HG02852 (cell line): ENCODE data around the gene SPOCK1.

Experiments used
- ATAC-seq: cut with Tn5 transposase; IDR thresholded peaks from one replicate; pipeline ENCODE4 v1.9.1; 2021; ENCODE audit warnings: mild to moderate bottlenecking, moderate library complexity; ENCODE audit not compliant: unreplicated experiment

Gene SPOCK1

DNA sequence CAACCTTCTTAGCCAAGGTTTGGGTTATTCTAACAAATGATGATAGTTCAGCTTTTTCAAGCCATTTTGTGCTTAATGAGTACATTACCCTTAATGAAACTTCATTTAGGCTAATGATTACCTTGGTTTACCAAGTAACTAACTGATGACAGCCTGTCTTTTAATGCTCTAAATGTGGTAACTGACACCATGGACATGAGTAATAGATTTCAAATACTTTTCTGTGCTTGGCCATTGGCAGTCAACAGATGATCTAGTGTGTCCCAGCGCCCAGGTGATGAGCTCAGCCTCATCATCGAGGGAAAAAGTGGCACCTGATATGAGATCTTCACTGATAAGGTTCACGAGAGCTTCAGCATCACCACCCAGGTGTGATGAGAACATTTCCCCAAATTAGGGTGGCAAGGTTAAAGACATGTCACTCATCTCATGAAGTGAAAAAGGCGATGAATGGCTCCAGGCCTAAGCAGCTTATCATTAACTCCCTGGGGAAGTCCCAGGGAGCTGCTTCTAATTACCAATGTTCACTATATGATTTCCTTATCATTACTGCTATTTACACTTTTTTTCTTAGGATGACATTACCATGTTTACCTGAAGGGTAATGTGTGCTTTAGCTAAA is 296.0 kb downstream of the SPOCK1 start:
- no peak for ATAC-seq

DNA sequence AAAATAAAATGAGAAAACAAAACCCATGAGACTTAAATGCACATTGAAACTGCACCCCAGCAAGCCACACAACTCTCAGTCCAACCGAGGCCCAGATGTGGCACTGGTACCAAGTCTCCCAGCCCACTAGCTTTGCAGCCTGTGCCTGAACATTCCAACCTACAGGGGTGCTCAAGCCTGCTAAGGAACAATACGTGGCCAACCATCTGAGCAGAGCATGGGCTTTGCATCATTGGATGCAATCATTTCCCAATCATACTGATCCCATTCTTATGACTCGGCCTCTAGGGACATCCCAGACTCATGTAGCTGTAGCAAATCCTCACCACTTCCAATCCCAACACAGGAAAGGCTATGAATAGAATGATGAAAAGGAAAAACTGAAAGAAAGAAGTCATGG is 297.2 kb downstream of the SPOCK1 start:
- no peak for ATAC-seq

DNA sequence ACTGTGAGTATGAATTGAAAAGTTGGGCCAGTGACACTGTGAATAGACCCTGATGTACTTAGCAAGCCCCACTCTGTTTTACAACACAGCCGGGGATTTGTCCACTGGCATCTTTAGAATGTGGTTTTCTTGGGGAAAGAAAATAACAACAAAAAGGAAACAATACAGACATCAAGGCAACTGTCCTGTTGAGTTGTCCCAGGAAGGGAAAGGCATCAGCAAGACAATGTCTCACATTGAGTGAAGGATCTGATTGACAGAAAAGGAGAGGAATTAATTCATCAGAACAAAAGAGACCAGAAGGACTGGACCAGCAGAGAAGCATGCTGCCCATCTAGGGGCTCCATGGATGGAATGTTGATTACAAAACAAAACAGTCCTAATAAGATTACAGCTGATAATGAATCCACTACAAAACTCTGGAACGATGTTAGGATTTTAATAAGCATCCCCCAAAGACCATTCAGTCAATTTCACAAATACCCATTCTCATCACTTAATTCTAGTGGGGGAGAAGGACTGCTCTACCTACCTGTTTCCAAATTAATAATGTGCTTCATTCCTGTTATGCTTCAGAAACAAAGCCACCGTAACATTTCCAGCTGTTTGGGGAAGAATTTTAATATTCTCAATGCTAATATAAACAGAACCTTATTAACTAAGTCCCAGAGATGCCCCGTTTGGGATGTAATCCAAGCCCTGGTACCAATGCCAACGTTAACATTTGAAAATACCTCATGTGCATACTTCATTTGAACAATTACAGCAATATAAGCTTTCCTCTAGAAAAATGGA is 298.0 kb downstream of the SPOCK1 start:
- no peak for ATAC-seq

DNA sequence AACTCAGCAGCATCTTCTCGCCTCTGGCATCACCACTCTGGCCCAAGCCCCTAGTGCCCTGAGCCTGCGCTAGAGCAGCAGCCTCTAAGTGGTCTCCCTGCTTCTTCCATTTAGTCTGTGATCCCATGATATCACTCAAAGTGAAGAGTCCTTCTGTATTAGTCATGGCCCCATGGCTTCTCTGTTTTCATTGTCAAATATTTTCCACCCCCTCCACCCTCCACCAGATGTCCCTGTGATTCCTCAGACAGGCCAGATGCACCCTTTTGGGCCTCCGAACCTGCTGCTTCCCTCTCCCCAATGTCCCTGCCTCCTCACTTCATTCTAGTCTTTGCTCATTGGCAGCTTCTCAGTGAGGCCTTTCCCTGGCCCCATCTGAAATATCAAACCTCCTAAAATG is 299.2 kb downstream of the SPOCK1 start:
- ATAC-seq = no peak

DNA sequence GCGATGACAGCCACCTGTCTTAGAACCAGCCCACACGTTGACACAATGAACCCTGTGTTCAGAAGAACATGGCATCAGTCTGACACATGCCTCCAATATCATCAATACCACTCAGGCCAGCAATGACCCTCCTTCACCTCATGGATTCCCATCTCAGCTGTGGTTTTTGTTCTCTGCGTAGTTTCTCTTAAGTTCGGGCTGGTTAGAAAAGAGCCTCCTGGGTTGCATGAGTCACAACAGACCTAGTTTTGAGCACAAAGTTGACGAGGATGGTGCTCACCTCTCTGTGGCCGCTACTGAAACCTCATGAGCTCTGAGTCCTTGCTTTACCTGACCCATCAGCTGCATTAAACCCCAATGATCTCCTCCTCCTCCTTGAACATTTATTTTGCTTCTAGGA is 299.9 kb downstream of the SPOCK1 start:
- no peak for ATAC-seq

DNA sequence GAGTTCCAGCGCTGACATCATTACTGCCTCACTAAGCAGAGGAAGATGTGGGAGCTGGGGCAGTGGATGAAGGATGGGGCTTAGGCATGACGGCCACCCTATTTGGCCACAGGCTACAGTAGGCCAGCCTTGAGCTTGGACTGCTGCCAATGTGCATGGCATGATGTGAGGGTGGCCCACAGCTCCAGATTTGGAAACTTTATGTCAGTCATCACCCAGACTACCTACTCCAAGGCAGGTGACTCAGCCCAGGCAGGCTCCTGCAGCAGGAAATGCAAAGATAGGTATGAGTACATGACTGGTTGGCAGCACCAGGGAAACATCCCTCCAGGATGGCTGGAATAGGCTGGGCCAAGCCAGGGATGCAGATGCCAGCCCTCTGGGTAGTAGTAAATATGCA is 303.6 kb downstream of the SPOCK1 start:
- no peak for ATAC-seq

DNA sequence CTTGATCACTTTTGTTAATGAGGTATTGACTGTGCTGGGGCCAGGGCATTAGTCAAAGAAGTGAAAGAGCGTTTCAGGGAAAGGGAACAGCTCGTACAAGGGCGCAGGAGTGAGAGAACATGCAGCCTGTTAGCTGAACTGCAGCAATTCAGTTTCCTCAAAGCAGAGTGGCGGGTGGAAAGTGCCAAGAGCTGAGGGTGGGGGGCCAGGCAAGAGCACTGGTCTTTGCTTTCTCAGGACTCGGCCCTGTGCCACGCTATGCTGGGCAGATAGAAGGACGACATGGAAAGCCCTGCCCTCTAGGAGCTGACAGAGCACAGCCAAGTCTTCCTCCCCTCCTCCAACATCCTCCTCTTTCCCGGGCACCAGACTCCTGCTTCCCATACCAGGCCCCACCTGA is 304.8 kb downstream of the SPOCK1 start:
- ATAC-seq = no peak

DNA sequence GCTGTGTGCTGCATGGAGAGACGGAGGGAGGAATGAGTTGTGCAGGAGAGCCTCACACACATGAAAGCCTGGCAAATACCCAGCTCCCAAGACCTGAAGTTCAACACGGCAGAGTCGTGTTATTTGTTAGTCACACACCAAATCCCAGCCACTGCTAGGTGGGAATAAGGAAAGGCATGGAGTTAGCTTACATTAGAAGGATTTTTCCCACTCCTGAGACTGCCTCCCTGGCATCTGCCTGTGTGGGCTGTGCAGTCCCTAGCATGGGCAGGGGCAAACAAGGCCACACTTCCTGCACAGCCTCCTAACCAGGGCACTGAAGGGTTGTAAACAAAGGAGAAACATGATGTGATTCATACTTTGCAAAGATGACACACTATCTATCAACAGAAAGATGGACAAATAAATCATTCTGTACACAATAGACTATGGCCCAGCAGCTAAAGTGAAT is 306.8 kb downstream of the SPOCK1 start:
- no peak for ATAC-seq

DNA sequence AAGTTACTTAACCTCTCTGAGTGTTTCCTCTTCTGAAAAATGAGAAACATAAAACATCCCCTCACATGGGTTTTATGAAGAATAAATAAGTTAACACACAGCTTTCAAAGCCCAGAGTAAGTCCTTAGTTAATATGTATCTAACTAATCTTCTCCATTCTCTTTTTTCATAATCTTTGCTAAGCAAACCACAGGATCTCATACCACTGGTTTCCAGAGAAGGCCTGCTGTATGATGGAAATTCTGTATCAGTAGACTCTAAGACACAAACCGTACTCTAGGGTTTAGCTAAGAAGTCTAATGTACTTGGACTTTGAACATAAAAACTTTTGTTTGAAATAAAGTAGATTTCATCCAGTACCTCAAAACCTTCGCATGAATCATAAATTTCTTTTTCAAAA is 307.9 kb downstream of the SPOCK1 start:
- no peak for ATAC-seq

DNA sequence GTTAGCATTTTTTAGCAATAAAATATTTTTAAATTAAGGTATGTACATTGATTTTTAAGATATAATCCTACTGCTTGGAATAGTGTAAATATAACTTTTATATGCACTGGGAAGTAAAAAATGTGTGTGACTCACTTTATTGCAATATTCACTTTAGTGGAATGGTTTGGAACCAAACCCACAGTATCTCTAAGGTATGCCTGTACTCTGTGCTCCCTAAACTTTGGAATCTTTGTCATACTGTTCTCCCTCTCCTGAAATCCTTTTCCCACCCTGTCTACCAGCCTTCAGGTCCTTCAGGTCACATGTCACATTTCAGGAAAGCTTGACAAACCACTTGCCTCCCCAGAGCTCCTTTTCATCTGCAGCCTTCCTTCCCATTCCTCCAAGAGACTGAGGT is 308.7 kb downstream of the SPOCK1 start:
- ATAC-seq = no peak

DNA sequence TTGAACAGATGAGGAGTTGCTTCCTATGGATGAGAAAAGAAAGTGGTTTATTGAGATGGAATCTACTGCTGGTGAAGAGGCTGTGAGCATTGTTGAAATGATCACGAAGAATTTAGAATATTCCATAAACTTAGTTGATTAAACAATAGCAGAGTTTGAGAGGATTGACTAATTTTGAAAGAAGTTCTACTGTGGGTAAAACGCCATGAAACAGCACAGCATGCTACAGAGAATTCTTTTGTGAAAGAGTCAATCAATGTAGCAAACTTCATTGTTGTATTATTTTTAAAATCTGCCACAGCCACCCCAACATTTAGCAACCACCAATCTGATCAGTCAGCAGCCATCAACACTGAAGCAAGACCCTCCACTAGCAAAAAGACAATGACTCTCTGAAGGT is 309.1 kb downstream of the SPOCK1 start:
- no peak for ATAC-seq

DNA sequence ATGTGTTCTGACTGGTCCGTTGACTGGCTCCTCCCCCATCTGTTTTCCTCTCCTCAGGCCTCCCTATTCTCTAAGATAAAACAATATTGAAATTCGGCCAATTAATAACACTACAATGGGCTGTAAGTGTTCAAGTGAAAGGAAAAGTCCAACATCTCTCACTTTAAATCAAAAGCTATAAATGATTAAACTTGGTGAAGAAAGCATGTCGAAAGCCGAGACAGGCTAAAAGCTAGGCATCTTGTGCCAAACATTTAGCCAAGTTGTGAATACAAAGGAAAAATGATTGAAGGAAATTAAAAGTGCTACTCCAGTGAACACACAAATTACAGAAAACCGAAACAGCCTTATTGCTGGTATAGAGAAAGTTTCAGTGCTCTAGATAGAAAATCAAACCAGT is 310.6 kb downstream of the SPOCK1 start:
- ATAC-seq = no peak

DNA sequence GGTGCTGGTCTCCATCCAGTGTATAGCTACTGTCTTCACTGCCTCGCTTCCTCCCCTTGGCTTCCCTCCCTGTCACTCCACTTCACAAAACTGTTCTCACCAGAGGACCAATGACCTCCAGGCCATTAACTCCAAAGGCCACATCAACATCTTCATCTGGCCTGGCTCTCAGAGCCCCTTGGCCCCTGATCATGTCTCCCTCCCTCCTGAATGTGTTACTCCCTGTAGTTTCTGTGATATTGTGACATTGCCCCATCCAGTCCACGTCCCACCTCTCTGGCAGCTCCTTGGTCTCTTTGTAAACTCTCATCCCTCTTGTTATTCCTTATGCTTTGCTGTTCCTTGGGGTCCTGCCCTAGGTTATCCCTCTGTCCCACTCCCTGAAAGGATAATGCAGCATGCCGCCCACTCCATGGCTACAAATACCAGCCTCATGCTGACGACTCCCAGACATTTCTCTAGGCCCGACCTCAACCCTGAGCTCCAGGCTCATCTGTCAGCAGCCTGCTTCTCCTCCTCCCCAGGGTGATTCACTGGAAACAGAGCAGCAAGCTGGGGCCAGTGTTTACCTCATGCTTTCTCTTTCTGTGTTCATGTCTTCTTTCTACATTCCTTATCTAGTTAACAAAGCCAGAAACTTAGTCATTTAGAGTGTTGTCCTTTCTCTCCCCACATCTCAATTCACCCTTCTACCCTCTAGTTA is 312.2 kb downstream of the SPOCK1 start:
- ATAC-seq = no peak

DNA sequence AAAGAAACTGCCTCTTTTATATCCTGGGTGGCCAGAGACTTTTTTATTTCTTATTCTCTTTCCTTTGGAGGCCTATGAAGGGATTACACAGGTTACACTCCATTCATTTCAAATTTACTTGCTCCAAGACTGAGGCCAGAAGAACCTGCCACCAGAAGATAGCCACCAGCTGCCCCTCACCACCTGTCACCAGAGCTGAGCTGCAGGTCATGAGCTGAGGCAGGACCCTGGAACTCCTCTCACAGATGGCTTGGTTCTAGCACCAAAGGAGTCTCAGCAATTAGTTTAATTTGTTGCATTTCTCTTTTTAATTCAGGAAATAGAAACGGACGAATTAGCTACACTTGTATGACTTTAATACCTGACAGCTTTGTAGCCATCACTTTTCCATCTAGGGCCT is 313.9 kb downstream of the SPOCK1 start:
- no peak for ATAC-seq

DNA sequence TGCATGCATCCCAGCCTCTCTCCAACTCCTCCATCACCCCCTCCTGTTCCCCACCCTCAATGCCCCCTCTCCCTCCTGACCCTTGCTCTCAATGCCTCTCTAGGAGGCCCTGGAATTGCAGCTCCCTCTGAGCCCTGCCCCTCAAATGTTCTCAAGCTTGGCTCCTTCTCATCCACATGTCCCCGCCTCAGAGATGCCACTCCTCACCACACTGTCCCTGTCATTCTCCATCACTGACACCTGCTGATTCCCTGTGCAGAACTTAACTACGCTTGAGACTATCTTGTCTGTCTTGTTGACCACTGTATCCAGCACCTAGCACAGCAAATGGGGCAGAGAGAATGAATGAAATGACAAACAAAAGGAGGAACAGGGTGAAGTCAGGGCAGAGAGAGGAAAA is 314.4 kb downstream of the SPOCK1 start:
- no peak for ATAC-seq

DNA sequence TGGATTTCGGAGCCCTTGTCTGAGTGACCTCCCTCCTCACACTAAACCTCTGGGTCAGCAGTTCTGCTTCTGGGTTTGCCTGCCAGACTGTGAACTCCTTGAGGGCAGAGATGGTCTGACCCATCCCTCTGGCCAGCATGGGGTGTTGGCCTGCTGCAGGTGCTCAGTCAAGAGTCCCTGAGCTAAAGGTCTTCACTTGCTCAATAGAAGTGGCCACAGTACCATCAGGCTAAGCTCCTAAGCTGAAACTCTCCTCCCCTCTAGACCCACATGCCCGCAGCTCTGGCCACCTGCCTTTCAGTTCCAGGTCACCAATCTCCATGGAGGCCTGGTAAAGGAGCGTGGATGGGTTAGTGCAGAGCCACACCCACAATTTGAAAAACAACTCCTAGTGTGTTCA is 316.6 kb downstream of the SPOCK1 start:
- ATAC-seq = no peak

DNA sequence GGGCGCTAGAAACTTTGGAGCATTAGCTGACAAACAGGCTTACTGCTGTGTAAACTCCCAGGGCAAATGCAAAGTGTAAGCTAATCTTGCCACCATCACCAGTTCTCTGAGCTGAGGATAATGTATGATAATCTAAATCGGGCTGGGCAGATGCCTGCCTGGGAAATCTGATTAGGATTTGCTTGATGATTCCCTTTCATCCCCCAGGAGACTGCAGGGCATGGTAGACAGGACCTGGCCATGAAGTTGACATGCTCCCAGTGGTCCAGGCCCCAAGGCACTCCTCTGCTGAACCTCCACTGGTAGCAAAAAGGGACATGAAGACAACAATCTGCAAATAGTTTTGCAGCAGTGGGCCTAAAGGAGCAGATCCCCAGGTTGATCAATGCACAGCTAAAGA is 317.5 kb downstream of the SPOCK1 start:
- no peak for ATAC-seq

DNA sequence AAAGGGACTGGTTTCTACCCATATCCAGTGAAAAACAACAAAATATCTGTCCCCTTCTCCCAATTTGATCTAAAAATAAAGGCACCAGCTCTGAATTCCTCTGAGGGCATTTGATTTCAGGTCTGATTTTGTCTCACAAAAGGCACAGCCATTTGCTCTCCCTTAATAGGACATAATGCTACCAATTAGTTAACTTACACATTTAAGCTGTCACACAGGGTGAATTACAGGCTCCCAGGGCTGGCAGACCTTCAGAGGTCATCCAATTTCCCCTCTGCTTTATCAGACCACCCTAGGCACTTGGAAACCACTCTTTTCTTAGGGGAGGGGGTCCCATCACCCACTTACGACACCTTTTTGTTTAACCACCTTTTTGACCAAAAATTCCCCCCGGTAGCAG is 319.9 kb downstream of the SPOCK1 start:
- no peak for ATAC-seq

DNA sequence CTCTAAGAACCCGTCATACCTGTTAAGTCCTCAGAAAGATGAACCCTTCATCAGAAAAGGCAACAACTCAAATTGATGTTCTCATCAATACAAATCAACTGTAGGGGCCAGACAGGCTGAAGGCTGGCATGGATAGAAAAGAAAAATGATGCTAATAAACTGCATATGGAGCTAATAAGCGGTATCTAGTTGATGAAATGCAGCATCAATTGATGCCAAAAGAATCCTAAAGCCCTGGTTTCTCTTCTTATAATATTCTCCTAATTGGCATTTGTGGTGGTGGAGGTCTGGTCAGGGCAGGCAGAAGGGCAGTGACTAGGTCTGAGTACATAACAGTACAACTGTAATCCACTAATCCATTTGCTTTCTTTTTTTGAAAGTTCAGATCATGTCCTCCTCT is 322.5 kb downstream of the SPOCK1 start:
- no peak for ATAC-seq

DNA sequence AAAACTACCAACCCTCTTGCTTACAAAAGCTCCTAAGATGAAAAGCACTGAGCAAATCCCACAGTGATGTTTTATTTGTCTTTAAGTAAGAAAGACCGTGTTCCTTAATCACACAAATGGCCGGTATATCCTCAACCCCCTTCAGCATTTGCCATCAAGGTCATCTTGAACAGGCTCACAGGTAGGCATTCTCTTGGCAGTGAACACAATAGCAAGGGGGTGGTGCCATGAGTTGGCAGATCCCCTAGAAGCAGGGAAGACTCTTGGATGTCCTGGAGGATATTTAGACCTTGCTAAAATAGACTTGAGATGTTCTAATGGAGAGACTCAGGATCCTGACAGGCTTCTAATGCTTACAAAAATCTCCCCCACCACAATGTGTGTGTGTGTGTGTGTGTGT is 323.0 kb downstream of the SPOCK1 start:
- ATAC-seq = no peak

DNA sequence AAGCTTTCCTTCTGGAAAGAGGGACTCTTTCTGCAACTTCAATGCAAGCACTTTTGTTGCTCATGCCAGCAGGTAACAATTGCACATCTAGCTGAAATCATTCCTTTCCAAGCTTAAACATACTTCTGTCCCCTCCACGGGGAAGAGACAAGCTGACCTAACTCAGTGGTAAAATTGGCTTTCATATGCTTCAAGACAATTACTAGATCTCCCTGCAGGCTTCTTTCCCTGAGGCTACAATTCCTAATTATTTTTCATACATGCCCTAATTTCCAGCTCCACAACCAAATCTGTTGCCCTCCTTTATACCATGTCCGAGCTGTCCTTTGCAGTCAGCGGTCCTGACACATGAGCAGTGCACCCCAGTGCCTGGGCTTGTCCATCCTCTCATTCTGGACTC is 324.9 kb downstream of the SPOCK1 start:
- ATAC-seq = no peak

DNA sequence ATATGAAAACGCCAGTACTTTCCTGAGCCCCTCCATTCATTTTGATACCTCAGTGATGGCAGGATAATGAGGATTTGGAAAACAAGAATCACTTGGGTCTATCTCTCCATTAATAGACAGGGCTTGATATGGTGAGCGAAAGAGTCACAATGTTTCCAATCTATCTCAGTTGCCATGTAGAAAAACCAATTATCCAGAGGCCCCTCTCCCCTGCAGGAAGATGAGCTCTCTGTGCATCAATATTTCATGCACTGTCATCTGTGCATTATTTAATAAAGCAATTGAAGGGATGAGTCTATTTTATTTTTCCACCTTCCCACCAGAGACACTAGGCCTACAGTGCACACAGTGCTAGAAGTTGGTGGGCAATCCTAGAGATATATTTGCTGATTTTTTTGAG is 326.9 kb downstream of the SPOCK1 start:
- ATAC-seq = no peak
